Neural cell (in vitro differentiated cells): ENCODE results near the gene CFAP100. TPM values are rescaled to one million over a fixed set of nuclear protein-coding genes. Genes with fewer than 3 reads are reported as not detected.

Experiments used
- H2AFZ ChIP-seq: fragments of 200-600, 300-800 bp; sonication (generic), shearing (Covaris generic); 2 replicates; pipeline ENCODE4 v1.6.0; 2014; ENCODE audit warnings: low read depth, mild to moderate bottlenecking, antibody characterized with exemption, low read length, moderate library complexity
- H3F3A ChIP-seq: fragments of 200-600 bp; shearing (Covaris generic); 2 replicates; pipeline ENCODE4 v1.6.1; 2016; ENCODE audit warnings: mild to moderate bottlenecking, moderate library complexity, mixed read lengths, antibody characterized with exemption, low read length; ENCODE audit not compliant: insufficient read depth, poor library complexity, severe bottlenecking
- H3K27ac ChIP-seq: fragments of 200-600, 300-800 bp; sonication (generic), shearing (Covaris generic); 2 replicates; pipeline ENCODE4 v1.5.1; 2014; ENCODE audit warnings: mild to moderate bottlenecking, low read length, moderate library complexity
- H3K27me3 ChIP-seq: fragments of 300-800, 200-600 bp; sonication (generic), shearing (Covaris generic); 2 replicates; pipeline ENCODE4 v1.6.0; 2014; ENCODE audit warnings: mild to moderate bottlenecking, low read depth, low read length, moderate library complexity; ENCODE audit not compliant: insufficient read depth
- H3K36me3 ChIP-seq: fragments of 300-800, 200-600 bp; sonication (generic), shearing (Covaris generic); 2 replicates; pipeline ENCODE4 v1.5.1; 2014; ENCODE audit warnings: mild to moderate bottlenecking, antibody characterized with exemption, low read length, moderate library complexity; ENCODE audit not compliant: insufficient read depth
- H3K4me2 ChIP-seq: fragments of 300-800, 200-600 bp; sonication (generic), shearing (Covaris generic); 2 replicates; pipeline ENCODE4 v1.6.0; 2014; ENCODE audit warnings: mild to moderate bottlenecking, low read length
- H3K4me3 ChIP-seq: fragments of 300-800, 200-600 bp; sonication (generic), shearing (Covaris generic); 2 replicates; pipeline ENCODE4 v1.5.1; 2014; ENCODE audit warnings: mild to moderate bottlenecking, low read length, moderate library complexity
- H3K79me2 ChIP-seq: fragments of 200-600 bp; shearing (Covaris generic); replicated peaks from 2 replicates; pipeline ENCODE4 v1.6.0; 2014; ENCODE audit warnings: mild to moderate bottlenecking, low read length, moderate library complexity; ENCODE audit not compliant: insufficient read depth
- H3K9ac ChIP-seq: fragments of 300-800, 200-600 bp; sonication (generic), shearing (Covaris generic); 2 replicates; pipeline ENCODE4 v1.6.1; 2016; ENCODE audit warnings: mild to moderate bottlenecking, low read length, mixed read lengths
- H3K9me2 ChIP-seq: fragments of 200-600 bp; shearing (Covaris generic); 2 replicates; pipeline ENCODE4 v1.6.1; 2016; ENCODE audit warnings: mild to moderate bottlenecking, low read length, mixed read lengths; ENCODE audit not compliant: insufficient read depth
- H3K9me3 ChIP-seq: fragments of 200-600, 300-800 bp; sonication (generic), shearing (Covaris generic); 2 replicates; pipeline ENCODE4 v1.6.1; 2016; ENCODE audit warnings: mild to moderate bottlenecking, mixed run types, low read length, moderate library complexity, mixed read lengths
- H4K20me1 ChIP-seq: fragments of 200-600 bp; shearing (Covaris generic); 2 replicates; pipeline ENCODE4 v1.6.1; 2016; ENCODE audit warnings: mild to moderate bottlenecking, mixed run types; ENCODE audit not compliant: insufficient read depth
- CTCF ChIP-seq: fragments of 450-650 bp; IDR thresholded peaks from 2 replicates; pipeline ENCODE4 v1.5.1; 2014; ENCODE audit warnings: antibody characterized with exemption, mild to moderate bottlenecking, moderate library complexity; ENCODE audit not compliant: poor library complexity, severe bottlenecking
- EP300 ChIP-seq: fragments of 450-650 bp; conservative IDR thresholded peaks from 2 replicates; pipeline ENCODE4 v1.6.1; 2014; ENCODE audit warnings: antibody characterized with exemption, mild to moderate bottlenecking, moderate library complexity; ENCODE audit not compliant: poor library complexity, severe bottlenecking
- EZH2 ChIP-seq: fragments of 200-600, 300-800 bp; shearing (Covaris generic), sonication (generic); IDR thresholded peaks from 2 replicates; pipeline ENCODE4 v1.6.1; 2014; ENCODE audit warnings: antibody characterized with exemption, low read length, borderline replicate concordance, mild to moderate bottlenecking; ENCODE audit not compliant: insufficient read depth, poor library complexity, severe bottlenecking
- MXI1 ChIP-seq: fragments of 450-650 bp; conservative IDR thresholded peaks from 2 replicates; pipeline ENCODE4 v1.6.1; 2014; ENCODE audit warnings: antibody characterized with exemption, mild to moderate bottlenecking; ENCODE audit not compliant: poor library complexity, severe bottlenecking
- POLR2AphosphoS5 ChIP-seq: IDR thresholded peaks from 2 replicates; pipeline ENCODE4 v1.6.1; 2012
- RAD21 ChIP-seq: fragments of 450-650 bp; conservative IDR thresholded peaks from 2 replicates; pipeline ENCODE4 v1.6.1; 2014; ENCODE audit warnings: antibody characterized with exemption, mild to moderate bottlenecking, moderate library complexity
- REST ChIP-seq: IDR thresholded peaks from 2 replicates; pipeline ENCODE4 v1.6.1; 2012; ENCODE audit warnings: borderline replicate concordance
- SMC3 ChIP-seq: fragments of 450-650 bp; conservative IDR thresholded peaks from 2 replicates; pipeline ENCODE4 v1.6.1; 2014; ENCODE audit warnings: antibody characterized with exemption, mild to moderate bottlenecking, moderate library complexity; ENCODE audit not compliant: poor library complexity
- TAF1 ChIP-seq: IDR thresholded peaks from 2 replicates; pipeline ENCODE4 v1.6.1; 2012; ENCODE audit warnings: low read depth
- polyA plus RNA-seq: library from polyadenylated mRNA; depleted of rRNA; stranded (reverse); fragments of >200 nt; gene quantifications from 2 replicates; pipeline ENCODE4 v1.2.3, GENCODE V29; 2014

The CFAP100 gene
- polyA plus RNA-seq, 1 donor from 2014 or later = not detected

- H3K27me3 ChIP-seq = no peaks in the 10 kb centered on the region
- no peaks in the 10 kb centered on the region for H3F3A ChIP-seq
- no peak overlapping the region for H3K27ac ChIP-seq
- no peak for TF ChIP-seq MXI1
- TF ChIP-seq TAF1 = no peak
- TF ChIP-seq REST = no peak
- TF ChIP-seq EZH2 = no peak
- TF ChIP-seq CTCF = no peak
- TF ChIP-seq EP300 = no peak
- no peak for TF ChIP-seq POLR2AphosphoS5
- no peak for TF ChIP-seq RAD21
- TF ChIP-seq SMC3 = no peak
- H3K4me3 ChIP-seq = no peak overlapping the region
- H2AFZ ChIP-seq = no peak overlapping the region
- H3K9me3 ChIP-seq = no peaks in the 10 kb centered on the region
- no peaks in the 10 kb centered on the region for H3K36me3 ChIP-seq
- H3K4me2 ChIP-seq = no peak overlapping the region
- no peaks in the 10 kb centered on the region for H3K9me2 ChIP-seq
- H3K79me2 ChIP-seq = no peaks in the 10 kb centered on the region
- no peak overlapping the region for H3K9ac ChIP-seq
- no peaks in the 10 kb centered on the region for H4K20me1 ChIP-seq
Observed at GRCh38 chr3:126391631-126392030, 3.1 kb upstream of the CFAP100 start.

GRCh38 chr3:126392246-126392645 lies 2.5 kb upstream of the CFAP100 start:
- Histone ChIP-seq H2AFZ (no peak overlapping the region), H4K20me1 (no peaks in the 10 kb centered on the region), H3K9ac (no peak overlapping the region), H3F3A (no peaks in the 10 kb centered on the region), H3K9me2 (no peaks in the 10 kb centered on the region), H3K79me2 (no peaks in the 10 kb centered on the region), H3K4me3 (no peak overlapping the region), H3K36me3 (no peaks in the 10 kb centered on the region), H3K27me3 (no peaks in the 10 kb centered on the region), H3K4me2 (no peak overlapping the region), H3K9me3 (no peaks in the 10 kb centered on the region), H3K27ac (no peak overlapping the region)
- TF ChIP-seq REST (no peak), EZH2 (no peak), TAF1 (no peak), RAD21 (no peak), MXI1 (no peak), CTCF (no peak), POLR2AphosphoS5 (no peak), EP300 (no peak), SMC3 (no peak)
